Measurements from ENCODE around the gene LTF.
"Not testable (repeated sequence)": the region's sequence is repeated elsewhere in the genome, so short reads cannot be mapped to it uniquely, and the experiment has no call there.

LTF gene

GRCh38 chr3:46409739-46410489 is 54.8 kb downstream of the LTF start:
- TF ChIP-seq POU2F2 (IDR thresholded peaks at IDR 0.05; ENCODE audit: low read depth, low read length): no peak
- TF ChIP-seq SPI1 (IDR thresholded peaks at IDR 0.05; ENCODE audit: low read depth, low read length): 0 out of 2 replicates have a peak, but pooled peaks have one; percentile 19
- DNase-seq (ENCODE audit: insufficient read length, low spot score) (no peak), FAIRE-seq (no peak)

GRCh38 chr3:46408853-46409252 is 55.9 kb downstream of the LTF start:
- FAIRE-seq: no peak

DNA sequence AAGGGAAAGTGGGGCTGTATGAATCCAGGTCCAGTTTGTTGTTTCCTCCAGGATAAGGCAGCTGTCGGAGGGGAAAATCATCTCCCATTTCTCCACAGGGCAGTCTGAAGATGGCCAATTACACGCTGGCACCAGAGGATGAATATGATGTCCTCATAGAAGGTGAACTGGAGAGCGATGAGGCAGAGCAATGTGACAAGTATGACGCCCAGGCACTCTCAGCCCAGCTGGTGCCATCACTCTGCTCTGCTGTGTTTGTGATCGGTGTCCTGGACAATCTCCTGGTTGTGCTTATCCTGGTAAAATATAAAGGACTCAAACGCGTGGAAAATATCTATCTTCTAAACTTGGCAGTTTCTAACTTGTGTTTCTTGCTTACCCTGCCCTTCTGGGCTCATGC is 56.7 kb downstream of the LTF start:
- no peak for TF ChIP-seq POU2F2 (IDR thresholded peaks at IDR 0.05; ENCODE audit: low read depth, low read length)
- no peak for TF ChIP-seq PAX5 (IDR thresholded peaks at IDR 0.05; ENCODE audit: insufficient read depth, low read length, severe bottlenecking)
- TF ChIP-seq TAF1 (IDR thresholded peaks at IDR 0.05; ENCODE audit: low read depth, low read length): no peak
- TF ChIP-seq SPI1 (IDR thresholded peaks at IDR 0.05; ENCODE audit: low read depth, low read length): no peak
- no peak for TF ChIP-seq POLR2A (IDR thresholded peaks at IDR 0.05; ENCODE audit: low read depth, low read length)
- no peak for TF ChIP-seq POLR2AphosphoS5 (IDR thresholded peaks at IDR 0.05; ENCODE audit: low read depth, low read length)
- DNase-seq (ENCODE audit: insufficient read length, low spot score) (no peak), FAIRE-seq (no peak)

More at GRCh38 chr3:46408853-46409252, 55.9 kb downstream of the LTF start:
- TF ChIP-seq POLR2A (IDR thresholded peaks at IDR 0.05; ENCODE audit: low read depth, low read length) (no peak), POLR2AphosphoS5 (IDR thresholded peaks at IDR 0.05; ENCODE audit: low read depth, low read length) (no peak), SPI1 (IDR thresholded peaks at IDR 0.05; ENCODE audit: low read depth, low read length) (no peak), PAX5 (IDR thresholded peaks at IDR 0.05; ENCODE audit: insufficient read depth, low read length, severe bottlenecking) (no peak), TAF1 (IDR thresholded peaks at IDR 0.05; ENCODE audit: low read depth, low read length) (no peak)
- DNase-seq (ENCODE audit: insufficient read length, low spot score): no peak

- TF ChIP-seq SPI1 (IDR thresholded peaks at IDR 0.05; ENCODE audit: low read depth, low read length) (peak; percentile 60), PAX5 (IDR thresholded peaks at IDR 0.05; ENCODE audit: insufficient read depth, low read length, severe bottlenecking) (no peak)
- peak; percentile 62 for FAIRE-seq
- peak; percentile 49 for DNase-seq (ENCODE audit: insufficient read length, low spot score)
Measured at GRCh38 chr3:46406788-46407611, 57.7 kb downstream of the LTF start, which contains the start of the genes CCR5AS and CCRL2. CCR5AS (minus strand) TSS chr3:46407066. CCRL2 (plus strand) TSS chr3:46407259; CDS start chr3:46408080, 821 bp downstream.

- no peak for DNase-seq (ENCODE audit: insufficient read length, low spot score)
- FAIRE-seq: no peak
Measured at GRCh38 chr3:46406443-46406787, 58.3 kb downstream of the LTF start.

DNA sequence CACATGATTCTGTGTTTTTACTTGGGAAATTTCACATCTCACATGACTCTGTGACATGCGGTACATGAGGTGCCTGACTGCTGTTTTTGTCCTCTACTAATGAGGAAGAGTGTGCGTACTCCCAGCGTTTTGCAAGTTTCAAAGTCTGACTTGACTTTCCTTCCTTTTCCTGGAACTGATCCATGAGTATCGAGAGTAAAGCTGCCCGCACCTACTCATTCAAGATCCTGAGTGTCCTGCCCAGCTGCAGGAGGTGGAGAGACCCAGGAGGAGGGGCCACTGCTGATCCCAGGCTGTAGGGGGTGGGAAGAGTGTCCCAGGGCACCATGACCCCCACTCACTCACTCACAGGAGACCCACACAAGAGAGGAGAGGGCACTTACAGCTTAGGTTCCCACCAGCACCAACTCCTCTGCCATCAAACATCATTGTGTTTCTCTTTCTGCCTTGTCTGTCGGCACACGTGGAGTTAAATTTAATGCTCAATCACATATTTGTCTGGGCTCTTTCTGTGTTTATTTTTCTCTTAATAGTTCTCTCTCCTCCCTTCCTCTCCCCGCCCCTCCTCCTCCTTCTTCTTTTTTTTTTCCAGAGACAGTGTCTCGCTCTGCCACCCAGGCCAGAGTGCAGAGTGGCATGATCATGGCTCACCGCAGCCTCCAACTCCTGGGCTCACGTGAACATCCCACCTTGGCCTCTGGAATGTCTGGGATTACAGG is 59.2 kb downstream of the LTF start:
- no peak for FAIRE-seq
- TF ChIP-seq POLR2A (IDR thresholded peaks at IDR 0.05; ENCODE audit: low read depth, low read length): no peak
- DNase-seq (ENCODE audit: insufficient read length, low spot score): no peak

More at GRCh38 chr3:46406443-46406787, 58.3 kb downstream of the LTF start:
- TF ChIP-seq POLR2A (IDR thresholded peaks at IDR 0.05; ENCODE audit: low read depth, low read length): no peak
- TF ChIP-seq PAX5 (IDR thresholded peaks at IDR 0.05; ENCODE audit: insufficient read depth, low read length, severe bottlenecking): no peak
- TF ChIP-seq TAF1 (IDR thresholded peaks at IDR 0.05; ENCODE audit: low read depth, low read length): no peak
- TF ChIP-seq POLR2AphosphoS5 (IDR thresholded peaks at IDR 0.05; ENCODE audit: low read depth, low read length): no peak
- no peak for TF ChIP-seq SPI1 (IDR thresholded peaks at IDR 0.05; ENCODE audit: low read depth, low read length)
- TF ChIP-seq POU2F2 (IDR thresholded peaks at IDR 0.05; ENCODE audit: low read depth, low read length): no peak

DNA sequence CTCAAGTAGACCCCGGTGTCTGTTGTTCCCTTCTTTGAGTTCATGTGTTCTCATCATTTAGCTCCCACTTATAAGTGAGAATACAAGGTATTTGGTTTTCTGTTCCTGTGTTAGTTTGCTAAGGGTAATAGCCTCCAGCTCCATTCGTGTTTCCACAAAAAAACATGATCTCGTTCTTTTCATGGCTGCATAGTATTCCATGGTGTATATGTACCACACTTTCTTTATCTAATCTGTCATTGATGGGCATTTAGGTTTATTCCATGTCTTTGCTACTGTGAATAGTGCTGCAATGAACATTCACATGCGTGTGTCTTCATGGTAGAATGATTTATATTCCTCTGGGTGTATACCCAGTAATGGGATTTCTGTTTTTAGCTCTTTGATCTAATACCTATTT is 61.8 kb downstream of the LTF start:
- not testable (repeated sequence) for DNase-seq (ENCODE audit: insufficient read length, low spot score); FAIRE-seq

DNA sequence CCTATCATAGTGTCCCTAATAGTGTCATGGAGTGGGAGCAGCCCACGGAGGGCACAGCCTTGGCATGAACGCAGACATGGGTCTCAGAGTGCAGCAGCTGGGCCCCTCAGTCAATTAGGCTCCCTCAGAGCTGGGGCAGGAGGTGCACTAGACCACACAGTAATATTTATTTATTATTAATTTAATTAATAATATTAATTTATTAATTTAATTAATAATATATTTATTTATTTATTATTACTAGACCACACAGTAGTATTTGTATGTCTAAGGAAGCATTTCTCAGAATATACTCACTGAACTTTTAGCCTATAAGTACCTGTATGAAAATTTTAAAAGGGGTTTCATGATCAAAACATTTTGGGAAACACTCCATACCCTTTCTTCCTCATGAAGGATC is 63.1 kb downstream of the LTF start:
- no peak for TF ChIP-seq POLR2AphosphoS5 (IDR thresholded peaks at IDR 0.05; ENCODE audit: low read depth, low read length)
- TF ChIP-seq POLR2A (IDR thresholded peaks at IDR 0.05; ENCODE audit: low read depth, low read length): no peak
- TF ChIP-seq SPI1 (IDR thresholded peaks at IDR 0.05; ENCODE audit: low read depth, low read length): no peak
- no peak for TF ChIP-seq PAX5 (IDR thresholded peaks at IDR 0.05; ENCODE audit: insufficient read depth, low read length, severe bottlenecking)
- FAIRE-seq (no peak), DNase-seq (ENCODE audit: insufficient read length, low spot score) (no peak)

GRCh38 chr3:46400846-46401245 is 63.9 kb downstream of the LTF start:
- FAIRE-seq: no peak
- DNase-seq (ENCODE audit: insufficient read length, low spot score): no peak
- no peak for TF ChIP-seq SPI1 (IDR thresholded peaks at IDR 0.05; ENCODE audit: low read depth, low read length)
- TF ChIP-seq POLR2A (IDR thresholded peaks at IDR 0.05; ENCODE audit: low read depth, low read length): no peak
- TF ChIP-seq POU2F2 (IDR thresholded peaks at IDR 0.05; ENCODE audit: low read depth, low read length): no peak
- TF ChIP-seq TAF1 (IDR thresholded peaks at IDR 0.05; ENCODE audit: low read depth, low read length): no peak
- TF ChIP-seq PAX5 (IDR thresholded peaks at IDR 0.05; ENCODE audit: insufficient read depth, low read length, severe bottlenecking): no peak
- TF ChIP-seq POLR2AphosphoS5 (IDR thresholded peaks at IDR 0.05; ENCODE audit: low read depth, low read length): no peak

Measured in GM12891 (cell line).